ENCODE measurements around the gene IFI6. TPM values are rescaled to one million over a fixed set of nuclear protein-coding genes. Genes with fewer than 3 reads are reported as not detected.
A peak's percentile ranks its signal among the peaks of the same experiment; 100 is the strongest.

The IFI6 gene
- total and polyA plus RNA-seq, 2 of the 13 experiments (the other 11 are each of a cell fraction or from before 2014, with no cell fraction given), result 12.9 to 13.2 TPM

DNA sequence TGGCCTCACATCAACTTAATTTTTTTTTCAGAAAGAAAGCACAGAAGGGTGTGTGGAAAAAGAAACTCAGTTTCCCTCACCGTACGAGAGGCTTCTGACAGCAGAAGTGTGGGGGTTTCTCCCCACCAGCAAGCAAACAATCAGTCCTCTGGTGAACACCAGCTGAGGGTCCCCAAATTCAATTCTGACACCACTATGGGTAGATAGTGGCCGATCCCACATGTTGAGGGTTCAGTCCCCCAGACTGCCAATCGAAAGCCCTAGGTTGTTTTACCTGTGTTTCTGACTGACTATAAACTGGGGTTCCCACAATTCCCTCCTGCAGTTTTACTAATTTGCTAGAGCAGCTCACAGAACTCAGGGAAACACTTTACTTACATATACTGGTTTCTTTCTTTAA is 2.1 kb downstream of the IFI6 start:
- H3K4me3 ChIP-seq (replicated peaks in 1 of 3; ENCODE audit: insufficient read depth in 1 of 3, low read depth in 2 of 3, low read length in 3 of 3), result no peak overlapping the region
- 90% methylated on average over 3 of the region's 4 CpGs for WGBS (ENCODE audit: low lambda C conversion rate)
- POLR2A ChIA-PET, result interaction anchor here (0.6 to 1.0 kb wide), 4 partner anchors 9 to 103 kb away, joined by 3 to 8 read pairs (median 4); partner anchors contain the start of gene STX12
- in situ Hi-C loops (cut with HindIII; ENCODE audit: extremely low pct_ligation_motif_present, low pct_unique_long_range_greater_than_20kb) (loop anchor here (5.0 kb wide), 1 partner anchor 52 kb away; no protein-coding TSS in a partner anchor), intact Hi-C loops (cut with micrococcal nuclease; ENCODE audit: unreplicated experiment) (loop anchor here (5.0 to 10.0 kb wide), 3 partner anchors 102 to 275 kb away; partner anchors contain the start of genes GPR3, PPP1R8 and STX12)
- no peak overlapping the region for H2AFZ ChIP-seq (ENCODE audit: low read length)
- peaks cover 40% of the 10 kb centered on the region for H3K4me1 ChIP-seq (ENCODE audit: insufficient read depth, low read length)
- no peak for FAIRE-seq
- no peaks in the 10 kb centered on the region for H3K79me2 ChIP-seq (ENCODE audit: insufficient read depth, low read length)
- no peak overlapping the region for H3K27ac ChIP-seq (ENCODE audit: extremely low read length, insufficient read depth, low read length)
- CTCF ChIA-PET (ENCODE audit: low intra/inter-chr PET ratio, low total read pairs), result interaction anchor here (1.7 kb wide), 1 partner anchor 50 kb away, joined by 7 read pairs; no protein-coding TSS in a partner anchor
- no peaks in the 10 kb centered on the region for H3K27me3 ChIP-seq (ENCODE audit: control insufficient read depth in 1 of 2, insufficient read depth in 2 of 2, low read length in 2 of 2)
- no peak for TF ChIP-seq ASH2L (IDR thresholded peaks at IDR 0.05; ENCODE audit: insufficient read length, low read depth, low read length)
- TF ChIP-seq U2AF2 (IDR thresholded peaks at IDR 0.05; ENCODE audit: low read depth, low read length), result no peak
- TF ChIP-seq, protein P1, sequence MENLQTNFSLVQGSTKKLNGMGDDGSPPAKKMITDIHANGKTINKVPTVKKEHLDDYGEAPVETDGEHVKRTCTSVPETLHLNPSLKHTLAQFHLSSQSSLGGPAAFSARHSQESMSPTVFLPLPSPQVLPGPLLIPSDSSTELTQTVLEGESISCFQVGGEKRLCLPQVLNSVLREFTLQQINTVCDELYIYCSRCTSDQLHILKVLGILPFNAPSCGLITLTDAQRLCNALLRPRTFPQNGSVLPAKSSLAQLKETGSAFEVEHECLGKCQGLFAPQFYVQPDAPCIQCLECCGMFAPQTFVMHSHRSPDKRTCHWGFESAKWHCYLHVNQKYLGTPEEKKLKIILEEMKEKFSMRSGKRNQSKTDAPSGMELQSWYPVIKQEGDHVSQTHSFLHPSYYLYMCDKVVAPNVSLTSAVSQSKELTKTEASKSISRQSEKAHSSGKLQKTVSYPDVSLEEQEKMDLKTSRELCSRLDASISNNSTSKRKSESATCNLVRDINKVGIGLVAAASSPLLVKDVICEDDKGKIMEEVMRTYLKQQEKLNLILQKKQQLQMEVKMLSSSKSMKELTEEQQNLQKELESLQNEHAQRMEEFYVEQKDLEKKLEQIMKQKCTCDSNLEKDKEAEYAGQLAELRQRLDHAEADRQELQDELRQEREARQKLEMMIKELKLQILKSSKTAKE (CRISPR knock-in tag; IDR thresholded peaks at IDR 0.05; ENCODE audit: borderline replicate concordance), result no peak
- TF ChIP-seq NFIB (CRISPR knock-in tag; IDR thresholded peaks at IDR 0.05; ENCODE audit: borderline replicate concordance), result no peak
- TF ChIP-seq ZNF121 (CRISPR knock-in tag; IDR thresholded peaks at IDR 0.05), result no peak
- TF ChIP-seq PPARG (CRISPR knock-in tag; conservative IDR thresholded peaks at IDR 0.05), result no peak
- no TSS peak for BruUV-seq (replicated peaks)
- H3K9ac ChIP-seq (ENCODE audit: insufficient read depth, low read depth, low read length), result no peak overlapping the region
- H4K20me1 ChIP-seq (ENCODE audit: insufficient read depth, low read length), result no peaks in the 10 kb centered on the region
- no peak for DNase-seq (ENCODE audit: low spot score)
- no peaks in the 10 kb centered on the region for H3K36me3 ChIP-seq (replicated peaks in 1 of 2; ENCODE audit: control insufficient read depth in 1 of 2, insufficient read depth in 2 of 2, low read length in 2 of 2)
- ATAC-seq, result no peak
- H3K9me3 ChIP-seq (ENCODE audit: low read length), result no peaks in the 10 kb centered on the region
- H3K4me2 ChIP-seq (ENCODE audit: low read depth, low read length), result peak overlapping the region; percentile 99; the same call in 1 of the 2 replicates
